IPS-NIHi11 (cell line): ENCODE results near the gene MOB3B.

Experiments used
- DNase-seq: peaks from one replicate; pipeline ENCODE4 v3.0.0; 2012; ENCODE audit warnings: mixed read lengths, low spot score

MOB3B gene

DNA sequence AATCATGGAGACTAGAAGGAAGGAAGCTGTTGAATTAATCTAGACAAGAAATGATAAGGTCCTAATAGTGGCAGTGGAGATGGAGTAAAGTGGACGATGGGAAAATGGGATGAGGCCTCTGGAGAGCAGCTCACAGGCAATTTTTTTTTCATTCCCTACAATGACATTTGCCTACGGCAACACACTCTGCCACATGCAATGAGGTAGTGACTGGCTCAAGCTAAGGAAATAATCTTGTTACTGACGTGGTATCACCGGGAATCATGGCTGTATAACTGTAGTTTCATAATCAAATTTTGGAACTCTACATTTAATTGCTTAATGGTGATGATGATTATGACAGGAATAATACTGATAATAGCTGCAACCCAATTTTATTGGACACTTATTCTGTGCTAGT is 12.1 kb upstream of the MOB3B start:
- DNase-seq: no peak

DNA sequence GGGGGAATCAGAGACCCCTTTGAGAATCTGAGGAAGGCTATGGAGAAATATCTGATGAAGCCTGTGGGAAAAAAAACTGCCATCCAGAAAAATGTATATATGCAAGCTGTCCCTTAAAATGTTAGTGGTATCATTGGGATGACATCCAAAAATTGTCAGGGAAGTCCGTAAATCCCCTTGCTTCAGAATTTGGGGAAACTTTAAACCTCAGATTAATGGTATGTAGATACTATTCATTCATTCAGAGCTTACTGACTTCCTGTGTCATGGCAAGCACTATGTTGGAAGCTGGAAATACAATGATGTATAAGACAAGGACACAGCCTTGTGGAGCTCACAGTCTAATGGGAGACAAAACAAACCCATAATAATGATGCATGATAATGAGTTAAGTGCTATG is 10.9 kb upstream of the MOB3B start:
- no peak for DNase-seq

DNA sequence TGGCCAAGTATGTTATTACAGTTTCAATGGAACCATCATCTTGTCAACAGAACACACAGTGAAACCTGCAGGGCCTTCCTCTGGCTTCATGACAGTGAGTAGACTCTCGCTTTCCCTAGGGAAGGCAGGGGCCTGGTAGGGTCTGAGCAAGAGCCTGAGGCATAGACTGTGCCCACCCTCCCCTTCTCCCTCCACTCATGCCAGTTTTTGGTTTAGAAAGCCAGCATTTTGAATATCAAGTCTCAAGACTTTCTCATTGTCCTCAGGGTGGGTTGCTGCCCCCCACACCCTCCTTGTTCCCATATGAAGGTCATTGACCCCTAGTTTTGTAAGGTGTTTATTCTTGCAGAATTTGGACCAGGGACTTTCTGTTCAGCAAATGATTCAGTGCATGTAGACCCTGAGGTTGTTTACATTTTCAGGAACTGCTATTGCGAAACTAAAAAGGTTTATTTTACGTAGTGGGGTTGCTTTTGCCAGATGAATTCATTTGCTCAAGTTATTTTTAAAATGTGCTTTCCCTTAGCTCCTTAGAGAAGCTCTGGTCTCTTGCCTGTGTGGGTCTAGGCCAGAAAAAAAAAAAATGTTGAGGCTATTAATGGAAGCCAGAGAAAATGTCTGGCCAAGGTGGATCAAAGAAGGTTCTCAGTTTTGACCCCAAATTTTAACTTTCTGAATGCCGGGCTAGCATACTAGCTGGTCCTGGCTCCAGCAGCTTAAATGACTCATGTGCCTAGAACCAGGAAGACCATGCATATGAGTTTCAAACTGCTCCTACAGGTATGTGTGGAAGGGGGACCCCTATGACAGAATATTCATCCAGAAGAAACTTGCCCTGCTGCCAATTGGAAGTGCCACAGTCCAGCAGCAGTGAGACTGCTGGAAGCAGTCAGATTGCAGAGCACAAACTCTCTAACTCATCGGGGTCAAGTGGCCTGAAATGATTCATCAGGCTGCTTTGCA is 10.1 kb upstream of the MOB3B start:
- no peak for DNase-seq

DNA sequence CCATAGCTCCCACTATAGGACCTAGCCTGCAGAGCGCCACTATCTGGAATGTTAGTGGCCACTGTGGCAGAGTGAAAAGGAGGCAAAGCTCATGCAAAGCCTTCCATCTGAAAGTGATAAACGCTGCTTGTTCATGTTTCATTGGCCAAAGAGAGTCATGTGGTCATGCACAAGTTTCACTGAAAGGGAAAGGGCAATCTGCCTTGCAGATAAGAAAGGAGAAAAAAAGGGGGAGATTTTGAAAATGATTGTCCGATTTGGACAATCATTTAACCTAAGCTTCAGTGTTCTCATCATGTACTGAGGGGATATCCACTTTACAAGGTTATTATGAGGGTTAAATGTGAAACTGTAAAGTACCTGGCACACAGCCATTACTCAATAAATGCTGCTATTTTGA is 9.0 kb upstream of the MOB3B start:
- no peak for DNase-seq

DNA sequence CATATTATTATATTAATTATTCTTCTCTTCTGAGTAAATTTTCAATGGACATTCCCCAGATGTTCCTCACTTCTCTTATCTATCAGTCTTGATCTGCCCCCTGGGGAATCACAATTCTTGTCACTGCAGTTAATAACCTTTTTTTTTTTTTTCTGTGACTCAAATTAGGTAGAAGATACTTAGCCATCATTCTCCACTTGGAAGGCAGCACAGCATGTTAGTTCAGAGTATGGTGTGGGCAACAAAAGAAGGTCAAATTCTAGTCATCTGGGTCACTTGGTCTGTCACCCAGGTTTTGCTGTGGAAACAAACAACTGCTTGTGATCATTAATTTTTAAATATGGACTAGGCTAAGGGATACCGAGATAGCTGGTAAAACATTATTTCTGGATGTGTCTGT is 8.1 kb upstream of the MOB3B start:
- DNase-seq: no peak

DNA sequence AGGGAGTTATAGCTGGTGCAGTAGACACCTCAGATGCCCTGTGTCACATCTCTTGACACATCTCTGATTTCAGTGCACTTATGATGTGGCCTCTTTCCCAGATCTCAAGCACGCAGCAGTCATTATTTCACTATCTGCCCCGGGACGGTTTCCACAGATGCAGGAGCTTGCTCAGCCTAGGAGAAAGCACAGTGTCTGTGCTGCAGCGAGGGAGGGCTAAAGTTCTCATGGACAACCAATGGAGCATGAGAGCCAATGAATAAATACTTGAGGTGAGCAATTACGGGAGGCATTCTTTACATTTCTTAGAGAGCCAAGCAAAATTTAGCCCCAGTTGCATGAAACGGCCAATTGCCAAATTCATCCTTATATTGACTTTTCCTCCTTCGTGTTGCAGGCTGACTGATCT is 7.4 kb upstream of the MOB3B start:
- DNase-seq: no peak

DNA sequence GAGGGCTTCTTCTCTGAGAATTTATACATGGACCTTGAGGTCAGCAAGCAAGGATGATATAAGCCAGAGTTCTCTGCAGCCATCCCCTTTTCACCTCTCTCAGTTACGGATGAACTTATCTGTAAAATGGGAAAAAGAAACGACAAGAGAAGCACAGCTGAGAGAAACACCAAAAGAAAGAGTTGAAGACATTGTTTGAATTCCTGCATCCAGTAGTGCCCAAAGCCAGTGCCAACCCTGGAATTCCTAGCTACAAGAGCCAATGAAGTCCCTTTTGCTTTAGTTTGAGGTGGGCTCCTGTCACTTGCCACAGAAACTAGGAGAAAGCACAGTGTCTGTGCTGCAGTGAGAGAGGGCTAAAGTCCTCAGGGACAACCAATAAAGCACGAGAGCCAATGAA is 6.6 kb upstream of the MOB3B start:
- DNase-seq: no peak

DNA sequence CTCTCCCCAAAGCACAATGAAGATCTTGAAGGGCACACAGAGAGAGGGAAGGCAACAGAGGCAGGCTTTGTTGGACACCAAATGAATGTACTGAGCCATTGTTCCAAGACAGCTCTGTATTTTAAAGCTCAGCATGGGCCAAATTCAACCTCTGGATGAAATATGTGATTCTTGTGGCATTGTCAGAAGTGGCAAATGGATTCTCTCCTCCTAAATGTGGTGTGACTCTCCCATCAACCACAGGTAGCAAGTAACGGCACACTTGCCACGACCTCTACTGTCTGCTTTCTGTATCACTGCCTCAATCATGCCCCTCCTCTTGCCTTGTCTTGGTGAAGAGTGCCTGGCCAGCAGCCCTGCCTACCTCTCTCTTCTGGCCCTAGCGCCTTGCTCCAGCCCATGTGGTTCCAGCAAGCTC is 6.1 kb upstream of the MOB3B start:
- DNase-seq: peak; percentile 47

DNA sequence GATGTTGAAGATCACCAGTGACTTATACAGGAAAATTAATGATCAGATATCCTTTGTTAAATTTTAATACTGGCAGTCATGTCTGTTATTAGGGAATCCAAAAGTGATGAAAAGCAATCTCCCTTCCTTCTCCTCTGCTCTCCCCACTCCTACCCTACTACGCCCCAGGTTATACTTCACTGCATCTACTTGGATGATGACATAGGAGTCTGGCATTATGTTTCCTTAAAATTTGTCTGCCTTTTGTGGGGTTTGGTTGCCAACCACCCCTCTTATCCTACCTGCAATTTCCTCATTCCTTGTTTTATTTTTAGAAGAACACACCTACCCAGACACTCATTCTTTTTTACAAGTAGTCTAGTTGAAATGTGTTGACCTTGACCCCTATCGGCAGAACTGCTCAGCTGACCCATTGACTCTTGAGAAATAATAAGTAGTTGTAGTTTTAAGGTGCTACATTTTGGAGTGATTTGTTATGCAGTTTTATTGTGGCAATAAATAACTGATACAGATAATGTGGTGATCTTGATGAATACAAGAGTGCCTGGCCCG is 5.1 kb upstream of the MOB3B start:
- no peak for DNase-seq

DNA sequence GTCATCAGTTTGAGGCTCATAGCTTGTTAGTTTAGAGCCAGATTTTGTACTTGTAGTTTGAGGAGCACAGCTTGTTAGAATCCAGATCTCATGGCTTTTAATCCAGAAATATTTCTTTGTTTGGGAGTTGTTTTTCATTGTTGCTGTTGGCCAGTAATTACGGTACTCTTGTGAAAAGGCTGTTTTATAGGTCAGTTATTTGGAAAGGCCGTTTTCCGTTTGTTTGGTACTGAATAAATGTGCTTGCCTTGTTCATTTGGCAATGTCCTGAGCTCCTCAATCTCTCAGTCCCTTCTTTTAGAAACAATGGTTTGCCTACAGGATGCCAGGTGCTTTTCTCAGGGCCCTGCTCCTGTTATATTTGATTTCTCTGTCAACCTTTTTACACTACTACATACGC is 4.5 kb upstream of the MOB3B start:
- no peak for DNase-seq

DNA sequence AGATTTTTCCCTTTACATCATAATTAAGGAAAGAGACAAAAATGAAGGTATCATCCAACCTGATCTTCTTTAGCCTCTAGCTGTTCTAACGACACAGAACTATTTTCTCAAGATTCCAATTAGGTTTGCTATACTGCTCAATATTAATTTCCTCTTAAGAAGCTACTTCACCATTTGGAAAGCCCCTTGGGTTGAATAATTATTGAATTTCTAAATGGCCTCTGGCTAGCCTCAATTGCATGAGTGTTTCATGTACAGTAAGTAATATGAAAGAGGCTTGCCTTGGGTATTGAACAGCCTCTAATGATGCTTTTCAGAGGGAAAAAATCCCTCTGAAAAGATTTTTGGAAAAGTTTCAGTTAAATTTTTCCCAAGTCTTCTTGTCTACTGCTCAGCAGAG is 3.7 kb upstream of the MOB3B start:
- DNase-seq: no peak

DNA sequence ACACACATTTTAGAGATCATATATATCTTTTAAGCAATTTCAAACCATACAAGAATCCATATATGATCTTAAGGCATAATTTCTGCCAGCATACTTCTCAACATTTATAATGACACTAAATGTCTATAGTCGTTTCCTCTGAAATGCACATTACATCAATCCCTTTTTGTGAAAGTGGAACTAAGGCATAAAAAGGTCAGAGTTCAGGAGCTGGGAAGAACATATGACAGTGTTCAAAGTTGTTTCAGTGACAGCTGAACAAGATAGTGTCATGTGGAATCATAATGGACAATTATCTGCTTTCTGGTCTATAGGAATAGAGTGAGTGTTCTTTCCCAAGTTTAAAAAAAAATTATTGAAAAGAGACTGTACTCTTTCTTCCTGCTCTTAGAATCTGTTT is 2.4 kb upstream of the MOB3B start:
- no peak for DNase-seq

DNA sequence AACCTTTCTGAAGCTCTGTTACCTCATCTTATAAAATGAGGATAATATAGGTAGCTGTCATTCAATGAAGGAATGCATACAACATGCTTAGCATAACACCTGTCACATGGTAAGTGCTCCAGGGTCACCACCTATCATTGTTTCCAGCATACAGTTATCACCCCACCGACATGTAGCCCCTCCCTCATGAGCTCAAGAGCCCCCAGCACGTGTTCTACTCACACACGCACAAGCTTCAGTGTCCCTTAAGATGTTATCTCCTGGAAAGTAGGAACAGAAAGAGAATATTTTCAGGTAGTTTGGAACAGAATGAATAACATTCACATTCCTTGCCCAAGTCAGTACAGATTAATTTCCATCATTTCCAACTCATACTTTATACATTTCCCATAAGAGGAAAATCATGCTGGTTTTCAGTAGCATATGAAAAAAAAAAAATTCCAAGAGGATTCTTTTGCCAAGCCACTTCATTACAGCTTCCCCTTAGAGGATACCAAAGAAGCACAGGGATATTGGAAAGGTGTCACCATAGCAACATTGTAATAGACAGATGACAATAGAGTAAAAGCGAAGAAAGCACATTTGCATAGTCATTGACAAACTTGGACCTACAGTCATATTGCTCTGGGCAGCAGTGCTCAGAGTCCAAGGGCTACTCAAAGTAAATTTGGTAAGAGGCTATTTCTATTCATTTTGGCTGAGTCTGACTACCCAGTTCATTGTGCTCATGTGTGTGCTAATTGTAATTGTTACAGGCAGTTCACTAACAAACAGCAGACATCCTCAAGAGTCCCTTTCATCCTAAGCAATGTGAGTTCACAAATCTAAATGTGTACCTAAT is 1.5 kb upstream of the MOB3B start:
- DNase-seq: no peak

DNA sequence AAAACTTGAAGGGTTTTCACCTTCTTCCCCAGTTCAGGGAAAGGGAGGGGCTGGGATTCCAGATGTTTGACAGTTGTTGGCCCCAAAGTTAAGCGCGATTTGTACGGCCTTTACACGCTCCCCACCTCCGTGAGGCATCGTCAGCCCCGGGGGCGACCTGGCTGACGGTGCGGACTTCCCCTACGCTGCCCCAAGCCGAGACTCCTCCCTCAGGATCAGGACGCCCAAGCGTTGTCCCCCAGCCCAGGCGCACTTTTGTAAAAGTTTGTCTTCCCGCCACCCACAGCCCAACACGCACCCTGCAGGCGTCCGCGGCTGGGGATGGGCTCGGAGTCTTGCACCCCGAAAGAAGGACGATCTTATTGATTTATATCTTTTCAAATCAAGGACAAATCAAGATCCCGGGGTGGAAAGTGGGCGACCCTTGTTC is 713 bp downstream of the MOB3B start:
- DNase-seq: peak; percentile 50

DNA sequence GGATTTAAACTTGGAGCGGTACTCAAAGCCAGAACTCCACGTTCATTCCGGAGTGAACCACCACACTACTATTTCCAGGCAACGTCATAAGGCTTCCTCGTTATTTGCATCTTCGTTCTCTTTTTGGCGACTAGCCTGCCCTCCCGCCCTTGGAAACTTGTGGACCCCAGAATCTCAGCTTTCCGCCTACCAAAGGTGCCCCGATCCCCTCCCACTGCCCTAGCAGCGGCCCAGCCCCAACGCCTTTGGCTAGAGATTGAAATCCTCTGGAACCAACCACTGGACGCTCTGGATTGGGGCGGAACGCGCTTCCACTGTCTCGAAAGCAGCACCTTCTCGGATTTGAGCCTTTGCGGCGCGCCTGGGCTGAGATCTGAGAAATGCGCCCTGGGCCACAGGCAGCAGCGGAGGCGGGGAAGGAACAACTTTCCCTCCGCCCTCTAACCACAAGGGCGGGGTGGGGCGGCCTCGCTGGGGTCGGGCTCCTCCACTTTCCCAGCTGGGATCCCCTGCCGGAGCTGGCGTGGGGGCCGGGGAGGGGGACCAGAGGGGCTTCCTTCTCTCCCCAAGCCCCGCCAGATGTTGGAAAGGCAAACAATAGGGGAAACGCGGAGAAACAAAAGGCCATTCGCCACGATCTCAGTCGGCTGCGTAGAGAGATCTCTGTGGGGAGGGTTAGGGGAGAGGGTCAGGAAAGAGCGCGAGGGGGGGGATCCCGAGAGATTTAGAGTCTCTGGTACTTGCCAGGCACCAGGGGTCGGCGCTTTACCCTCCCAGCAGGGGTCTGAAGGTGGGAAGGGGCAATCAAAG is 1.3 kb downstream of the MOB3B start:
- DNase-seq: peak; percentile 70

DNA sequence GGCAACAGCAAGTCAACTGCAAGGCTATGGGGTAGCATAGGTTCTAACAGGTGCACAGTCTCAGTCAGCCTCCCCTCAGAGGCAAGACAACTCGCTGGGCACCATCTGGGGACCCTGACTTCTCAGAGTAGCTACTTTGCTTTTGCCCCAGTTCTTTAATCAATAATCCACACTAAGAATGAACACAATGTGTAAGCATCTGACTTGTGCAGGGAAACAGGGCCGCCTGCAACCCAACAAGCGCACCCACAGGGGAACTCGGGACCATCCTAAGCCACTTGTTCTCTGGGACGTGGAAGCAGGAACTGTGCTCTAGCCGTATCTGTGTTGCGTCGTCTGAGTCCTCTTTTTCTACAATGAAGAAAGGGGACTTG is 1.9 kb downstream of the MOB3B start:
- no peak for DNase-seq

DNA sequence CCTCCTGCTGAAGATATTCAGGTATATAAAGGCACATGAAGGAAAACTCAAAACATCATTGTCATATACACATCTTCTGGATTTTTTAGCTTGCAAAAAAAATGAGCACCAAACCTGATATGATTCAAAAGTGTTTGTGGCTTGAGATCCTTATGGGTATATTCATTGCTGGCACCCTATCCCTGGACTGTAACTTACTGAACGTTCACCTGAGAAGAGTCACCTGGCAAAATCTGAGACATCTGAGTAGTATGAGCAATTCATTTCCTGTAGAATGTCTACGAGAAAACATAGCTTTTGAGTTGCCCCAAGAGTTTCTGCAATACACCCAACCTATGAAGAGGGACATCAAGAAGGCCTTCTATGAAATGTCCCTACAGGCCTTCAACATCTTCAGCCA is 5.4 kb downstream of the MOB3B start, which contains the start of gene IFNK:
TSS of gene IFNK (plus strand) at position 55 of the 400 bp plus-strand sequence. CDS start at position 102, 47 bp downstream.
- no peak for DNase-seq

DNA sequence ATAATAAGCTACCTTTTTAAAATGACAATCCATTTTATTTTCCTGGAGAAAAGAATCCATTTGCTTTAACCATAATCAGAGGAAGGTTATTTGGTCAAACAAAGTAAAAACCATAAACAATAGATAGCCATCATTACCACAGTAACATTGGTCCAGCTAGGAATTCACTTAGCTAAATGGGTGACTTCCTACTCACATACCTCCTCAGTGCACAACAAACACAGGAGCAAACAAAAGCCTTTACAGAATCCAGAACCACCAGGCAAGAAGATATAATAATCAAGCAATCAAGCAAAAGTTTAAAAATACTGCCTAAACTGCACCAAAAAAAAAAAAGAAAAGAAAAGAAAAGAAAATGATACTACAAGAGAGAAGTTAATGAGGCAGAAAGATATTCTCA is 6.5 kb downstream of the MOB3B start:
- no peak for DNase-seq

DNA sequence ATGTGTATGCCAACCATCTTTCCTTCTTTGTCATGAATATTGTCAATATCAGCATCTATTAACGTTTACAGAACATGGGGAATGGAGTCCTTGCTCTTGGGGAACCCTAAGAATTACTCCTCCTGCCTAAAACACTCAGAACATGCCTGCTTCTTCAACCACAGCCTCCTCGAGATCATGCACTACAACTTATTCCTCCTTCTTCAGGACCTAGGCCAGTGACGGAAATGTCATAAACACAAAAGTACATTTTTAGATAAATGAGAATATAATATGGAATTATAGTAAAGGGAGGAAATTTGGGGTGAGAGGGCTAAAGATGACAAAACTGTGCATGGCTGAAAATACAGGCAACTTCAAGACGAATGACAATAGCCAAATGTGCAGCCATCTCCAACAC is 8.6 kb downstream of the MOB3B start:
- DNase-seq: no peak

DNA sequence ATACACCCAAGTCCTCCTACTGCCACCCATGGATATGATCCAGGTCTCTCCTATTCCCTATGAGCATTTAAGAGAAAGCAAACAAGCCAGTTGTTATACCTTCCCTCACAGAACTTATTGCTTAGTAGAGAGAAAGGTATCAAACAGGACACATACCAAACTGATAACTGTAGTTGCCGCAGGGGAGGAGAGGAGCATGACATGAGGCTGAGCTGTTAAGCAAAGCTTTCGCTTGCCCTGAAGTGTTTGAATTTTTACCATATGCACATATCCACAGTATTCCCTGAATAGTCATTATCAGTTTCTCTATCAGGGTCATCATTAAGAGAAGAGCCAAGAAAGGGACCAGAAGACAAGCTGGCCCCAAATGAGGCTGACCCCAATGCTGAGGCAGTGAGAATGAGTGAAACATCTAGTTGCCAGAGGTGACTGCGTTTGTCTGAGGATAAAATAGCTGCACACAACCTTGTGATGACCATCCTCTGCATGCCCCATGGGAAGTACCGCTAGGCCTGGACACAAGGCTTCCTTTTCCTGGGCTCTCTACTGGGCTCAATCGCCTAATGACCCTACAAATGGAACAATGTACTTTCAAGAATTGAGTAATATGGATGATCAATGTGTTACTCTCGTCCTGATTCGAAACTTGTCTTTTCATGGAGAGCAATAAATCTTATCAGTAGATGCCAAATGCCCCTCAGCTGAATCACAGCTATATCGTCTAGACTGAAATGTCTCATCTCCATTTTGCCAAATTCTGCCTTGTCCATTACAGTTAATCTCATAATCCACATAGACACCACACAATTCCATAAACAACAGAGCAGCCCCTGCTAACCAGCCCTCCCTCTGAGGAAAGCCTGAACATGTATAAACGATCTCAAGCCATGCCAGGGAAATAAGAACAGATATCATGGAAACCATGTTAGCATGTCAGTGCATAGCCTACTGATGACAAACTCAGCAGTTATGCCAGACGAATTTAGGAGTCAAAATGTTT is 9.8 kb downstream of the MOB3B start:
- no peak for DNase-seq

DNA sequence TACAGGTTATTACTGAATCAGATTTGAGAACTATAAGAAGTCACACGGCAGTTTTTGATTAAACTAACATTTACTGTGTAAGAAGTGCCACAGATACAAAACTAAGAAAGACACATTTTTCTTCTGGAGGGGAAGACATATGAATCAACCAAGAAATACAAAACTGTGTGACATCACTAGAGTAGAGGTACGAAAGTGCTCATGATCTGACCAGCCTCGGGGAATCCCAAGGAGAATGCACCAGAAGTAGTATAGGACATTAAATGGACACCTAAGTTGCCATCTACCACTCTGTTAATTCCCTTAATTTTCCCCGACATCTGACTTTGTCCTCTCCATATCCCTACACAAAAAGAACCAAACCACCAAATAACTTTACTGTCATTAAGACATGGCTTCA is 10.8 kb downstream of the MOB3B start:
- DNase-seq: no peak
